GM19025 (cell line): ENCODE data around the gene MYO9B.
"Not testable (repeated sequence)": the region's sequence is repeated elsewhere in the genome, so short reads cannot be mapped to it uniquely, and the experiment has no call there.

ENCODE experiments used
- ATAC-seq: cut with Tn5 transposase; IDR thresholded peaks from one replicate; pipeline ENCODE4 v1.9.1; 2021; ENCODE audit warnings: mild to moderate bottlenecking, low read depth, moderate library complexity; ENCODE audit not compliant: unreplicated experiment

Gene MYO9B

GRCh38 chr19:17138937-17139598 lies 63.5 kb downstream of the MYO9B start:
- ATAC-seq, result no peak

- not testable (repeated sequence) for ATAC-seq
Observed at GRCh38 chr19:17144771-17145170, 69.2 kb downstream of the MYO9B start.

GRCh38 chr19:17145546-17146497 lies 70.2 kb downstream of the MYO9B start:
- no peak for ATAC-seq

- no peak for ATAC-seq
Observed at GRCh38 chr19:17148130-17148529, 72.6 kb downstream of the MYO9B start.

- no peak for ATAC-seq
Observed at GRCh38 chr19:17149393-17150135, 74.0 kb downstream of the MYO9B start.

- ATAC-seq, result no peak
Observed at GRCh38 chr19:17153996-17154395, 78.4 kb downstream of the MYO9B start.

GRCh38 chr19:17155251-17155650 lies 79.7 kb downstream of the MYO9B start:
- ATAC-seq, result no peak

GRCh38 chr19:17156296-17156946 lies 80.8 kb downstream of the MYO9B start:
- no peak for ATAC-seq

- no peak for ATAC-seq
Observed at GRCh38 chr19:17156947-17157302, 81.3 kb downstream of the MYO9B start.

- no peak for ATAC-seq
Observed at GRCh38 chr19:17158584-17158983, 83.0 kb downstream of the MYO9B start.

- no peak for ATAC-seq
Observed at GRCh38 chr19:17159466-17160393, 84.2 kb downstream of the MYO9B start.

- no peak for ATAC-seq
Observed at GRCh38 chr19:17160908-17161307, 85.3 kb downstream of the MYO9B start.

- not testable (repeated sequence) for ATAC-seq
Observed at GRCh38 chr19:17162131-17162530, 86.6 kb downstream of the MYO9B start.

GRCh38 chr19:17162580-17162979 lies 87.0 kb downstream of the MYO9B start:
- no peak for ATAC-seq

GRCh38 chr19:17163652-17164051 lies 88.1 kb downstream of the MYO9B start:
- no peak for ATAC-seq

GRCh38 chr19:17164639-17165038 lies 89.1 kb downstream of the MYO9B start:
- ATAC-seq, result no peak

- no peak for ATAC-seq
Observed at GRCh38 chr19:17165715-17166114, 90.1 kb downstream of the MYO9B start.

GRCh38 chr19:17170538-17171297 lies 95.1 kb downstream of the MYO9B start:
- ATAC-seq, result no peak

GRCh38 chr19:17171874-17172273 lies 96.3 kb downstream of the MYO9B start:
- no peak for ATAC-seq
